Thoracic aorta (tissue), 2 donors: ENCODE measurements around the gene EYA3. TPM values are rescaled to one million over a fixed set of nuclear protein-coding genes. Genes with fewer than 3 reads are reported as not detected.

ENCODE experiments used
- ATAC-seq: fragments of 150-250 bp; one replicate; pipeline ENCODE4 v1.8.0; 2017; ENCODE audit warnings: low read depth; ENCODE audit not compliant: insufficient number of reproducible peaks, low FRiP score
- DNase-seq: peaks from one replicate; pipeline ENCODE4 v3.0.0-alpha.2; 2020; ENCODE audit warnings: low spot score
- H3K27ac ChIP-seq, 2 donors: fragments of 200-600 bp; sonication (generic); 1 replicate in 1 of 2; 2 replicates in 1 of 2; pipeline ENCODE4 v1.5.1; 2016; ENCODE audit warnings: mild to moderate bottlenecking in 2 of 2, moderate library complexity in 2 of 2
- H3K27me3 ChIP-seq: fragments of 200-600 bp; sonication (generic); replicated peaks from 2 replicates; pipeline ENCODE4 v1.6.0; 2016; ENCODE audit warnings: mild to moderate bottlenecking; ENCODE audit not compliant: insufficient read depth
- H3K36me3 ChIP-seq: fragments of 200-600 bp; sonication (generic); one replicate; pipeline ENCODE4 v1.5.1; 2016
- H3K4me1 ChIP-seq, 2 donors: fragments of 200-600 bp; sonication (generic); 1 replicate in 1 of 2; 2 replicates in 1 of 2; pipeline versions ENCODE4 v1.5.1 to v1.6.0; 2016; ENCODE audit warnings: low read depth in 2 of 2, mild to moderate bottlenecking in 1 of 2; ENCODE audit not compliant: control insufficient read depth in 1 of 2
- H3K4me3 ChIP-seq: fragments of 200-600 bp; sonication (generic); 2 replicates; pipeline ENCODE4 v1.5.1; 2016; ENCODE audit warnings: mild to moderate bottlenecking
- H3K9me3 ChIP-seq: fragments of 200-600 bp; sonication (generic); 2 replicates; pipeline ENCODE4 v1.5.1; 2016
- total RNA-seq, 2 donors: library from RNA; depleted of rRNA; stranded (reverse); fragments of >200 nt; gene quantifications; one replicate each; pipeline versions ENCODE4 v1.1.0 to v1.2.3, GENCODE V29; 2016
- TF ChIP-seq, protein P1 (sequence below): fragments of 200-600 bp; sonication (generic); IDR thresholded peaks from one replicate; pipeline ENCODE4 v1.5.1; 2019; ENCODE audit warnings: antibody characterized with exemption

Gene EYA3
- total RNA-seq, 2 donors from 2014 or later: 11.0 to 18.7 TPM

DNA sequence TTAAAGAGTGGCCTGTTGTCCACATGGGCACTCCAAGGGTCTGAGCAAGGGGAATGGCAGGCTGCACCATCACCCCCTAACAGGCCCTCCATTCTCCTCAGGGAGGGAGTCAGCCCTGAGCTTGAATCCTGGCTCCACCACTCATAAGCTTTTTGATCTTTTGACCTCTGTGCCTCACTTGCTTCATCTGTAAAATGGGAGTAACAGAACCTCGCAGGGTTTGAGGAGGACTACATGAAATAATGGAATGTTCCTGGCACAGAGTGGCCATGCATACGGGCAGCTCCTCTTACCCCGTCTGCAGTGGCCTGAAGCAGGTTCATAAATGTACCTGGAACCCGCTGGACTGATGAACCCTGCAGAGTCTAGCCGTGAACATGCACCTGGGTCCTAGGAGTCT lies 130.8 kb downstream of the EYA3 start:
- Histone ChIP-seq H3K27me3 (no peaks in the 10 kb centered on the region), H3K36me3 (no peaks in the 10 kb centered on the region), H3K4me3 (no peak overlapping the region), H3K4me1 (peaks cover 0 to 28% of the 10 kb centered on the region in 2 donors), H3K9me3 (no peaks in the 10 kb centered on the region), H3K27ac (no peak overlapping the region)
- DNase-seq: no peak
- ATAC-seq: no peak
- TF ChIP-seq, protein P1, sequence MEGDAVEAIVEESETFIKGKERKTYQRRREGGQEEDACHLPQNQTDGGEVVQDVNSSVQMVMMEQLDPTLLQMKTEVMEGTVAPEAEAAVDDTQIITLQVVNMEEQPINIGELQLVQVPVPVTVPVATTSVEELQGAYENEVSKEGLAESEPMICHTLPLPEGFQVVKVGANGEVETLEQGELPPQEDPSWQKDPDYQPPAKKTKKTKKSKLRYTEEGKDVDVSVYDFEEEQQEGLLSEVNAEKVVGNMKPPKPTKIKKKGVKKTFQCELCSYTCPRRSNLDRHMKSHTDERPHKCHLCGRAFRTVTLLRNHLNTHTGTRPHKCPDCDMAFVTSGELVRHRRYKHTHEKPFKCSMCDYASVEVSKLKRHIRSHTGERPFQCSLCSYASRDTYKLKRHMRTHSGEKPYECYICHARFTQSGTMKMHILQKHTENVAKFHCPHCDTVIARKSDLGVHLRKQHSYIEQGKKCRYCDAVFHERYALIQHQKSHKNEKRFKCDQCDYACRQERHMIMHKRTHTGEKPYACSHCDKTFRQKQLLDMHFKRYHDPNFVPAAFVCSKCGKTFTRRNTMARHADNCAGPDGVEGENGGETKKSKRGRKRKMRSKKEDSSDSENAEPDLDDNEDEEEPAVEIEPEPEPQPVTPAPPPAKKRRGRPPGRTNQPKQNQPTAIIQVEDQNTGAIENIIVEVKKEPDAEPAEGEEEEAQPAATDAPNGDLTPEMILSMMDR: no peak

DNA sequence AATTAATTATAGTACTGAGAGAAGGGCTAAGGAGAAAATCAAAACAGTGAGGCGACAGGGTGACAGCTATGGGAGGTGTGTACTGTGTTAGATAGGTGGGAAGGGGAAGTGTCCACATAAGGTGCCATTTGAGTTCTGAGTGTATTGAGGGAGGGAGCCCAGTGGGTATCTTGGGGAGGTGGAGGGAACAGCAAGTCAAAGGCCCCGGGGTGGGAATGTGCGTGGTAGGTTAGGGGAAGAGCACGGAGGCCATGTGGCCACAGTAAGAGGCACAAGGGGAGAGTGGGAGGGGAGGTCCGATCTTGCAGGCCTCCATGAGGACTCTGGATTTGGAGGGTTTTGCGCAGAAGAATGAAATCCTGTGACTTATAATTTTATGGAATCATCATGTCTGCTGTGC lies 131.6 kb downstream of the EYA3 start:
- Histone ChIP-seq H3K4me1 (peaks cover 0 to 25% of the 10 kb centered on the region in 2 donors), H3K4me3 (no peak overlapping the region), H3K36me3 (no peaks in the 10 kb centered on the region), H3K27ac (no peak overlapping the region), H3K9me3 (no peaks in the 10 kb centered on the region), H3K27me3 (no peaks in the 10 kb centered on the region)
- ATAC-seq (no peak), DNase-seq (no peak)
- TF ChIP-seq, protein P1: no peak

GRCh38 chr1:27955076-27955475 lies 133.3 kb downstream of the EYA3 start:
- ATAC-seq (no peak), DNase-seq (no peak)
- Histone ChIP-seq H3K9me3 (no peaks in the 10 kb centered on the region), H3K4me3 (no peak overlapping the region), H3K27me3 (no peaks in the 10 kb centered on the region), H3K27ac (no peak overlapping the region), H3K36me3 (no peaks in the 10 kb centered on the region), H3K4me1 (peaks cover 0 to 8% of the 10 kb centered on the region in 2 donors)
- TF ChIP-seq, protein P1: no peak

DNA sequence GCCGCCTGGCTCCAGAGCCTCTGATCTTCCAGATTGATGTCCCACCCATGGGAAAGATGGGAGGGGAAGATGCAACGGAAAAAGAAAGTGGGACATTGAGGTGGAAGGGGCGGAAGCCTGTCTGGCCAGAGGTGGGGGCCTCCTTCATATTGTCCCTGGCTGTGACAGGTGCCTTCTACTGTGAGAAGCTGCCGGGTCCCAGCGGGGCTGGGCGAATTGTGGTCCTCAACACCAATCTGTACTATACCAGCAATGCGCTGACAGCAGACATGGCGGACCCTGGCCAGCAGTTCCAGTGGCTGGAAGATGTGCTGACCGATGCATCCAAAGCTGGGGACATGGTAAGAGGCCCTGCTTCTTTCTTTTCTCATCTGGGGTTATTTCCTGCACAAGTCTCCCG lies 134.2 kb downstream of the EYA3 start:
- TF ChIP-seq, protein P1: no peak
- H3K27ac ChIP-seq: no peak overlapping the region
- DNase-seq (no peak), ATAC-seq (no peak)
- peaks cover 0 to 6% of the 10 kb centered on the region in 2 donors for H3K4me1 ChIP-seq
- H3K4me3 ChIP-seq: no peak overlapping the region
- H3K27me3 ChIP-seq: no peaks in the 10 kb centered on the region
- no peaks in the 10 kb centered on the region for H3K36me3 ChIP-seq
- H3K9me3 ChIP-seq: no peaks in the 10 kb centered on the region

DNA sequence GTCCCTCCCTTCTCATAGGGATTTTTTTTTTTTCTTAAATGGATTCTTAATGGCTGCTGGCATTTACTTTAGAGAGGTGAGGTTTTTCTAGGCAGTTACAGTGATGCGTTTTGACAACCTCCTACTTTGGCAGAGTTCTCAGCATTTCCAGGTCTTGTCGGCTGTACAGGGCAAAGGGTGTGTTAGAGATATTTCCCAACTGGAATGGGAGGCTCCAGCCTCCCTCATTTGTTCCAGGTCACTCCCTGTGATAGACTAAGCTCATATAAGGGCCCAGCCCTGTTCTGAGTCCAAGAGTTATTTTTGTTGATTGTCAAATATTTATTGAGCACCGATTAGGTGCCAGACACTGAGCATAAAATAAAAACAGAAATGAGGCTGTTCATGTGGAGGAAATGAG lies 136.3 kb downstream of the EYA3 start:
- H3K4me3 ChIP-seq: no peak overlapping the region
- no peaks in the 10 kb centered on the region for H3K36me3 ChIP-seq
- ATAC-seq (no peak), DNase-seq (no peak)
- H3K9me3 ChIP-seq: no peaks in the 10 kb centered on the region
- TF ChIP-seq, protein P1: no peak
- H3K27me3 ChIP-seq: no peaks in the 10 kb centered on the region
- no peak overlapping the region for H3K27ac ChIP-seq
- H3K4me1 ChIP-seq: no peaks in the 10 kb centered on the region
